Fibroblast of mammary gland (primary cell): ENCODE data around the gene C6orf136.

ENCODE experiments used
- DNase-seq: peaks from one replicate; pipeline ENCODE4 v3.0.0-alpha.2; 2010; ENCODE audit warnings: low read depth
- H3K4me3 ChIP-seq: 2 replicates; pipeline ENCODE4 v1.5.1; 2011; ENCODE audit warnings: low read depth, mild to moderate bottlenecking, low read length, moderate library complexity; ENCODE audit not compliant: control insufficient read depth
- TF ChIP-seq, protein P1 (sequence below): conservative IDR thresholded peaks from 2 replicates; pipeline ENCODE4 v1.5.1; 2011; ENCODE audit warnings: low read depth, low read length, inconsistent platforms; ENCODE audit not compliant: control insufficient read depth, insufficient read depth

Gene C6orf136

GRCh38 chr6:30678964-30679726 lies 32.2 kb downstream of the C6orf136 start:
- DNase-seq = peak; percentile 78
- TF ChIP-seq, protein P1, sequence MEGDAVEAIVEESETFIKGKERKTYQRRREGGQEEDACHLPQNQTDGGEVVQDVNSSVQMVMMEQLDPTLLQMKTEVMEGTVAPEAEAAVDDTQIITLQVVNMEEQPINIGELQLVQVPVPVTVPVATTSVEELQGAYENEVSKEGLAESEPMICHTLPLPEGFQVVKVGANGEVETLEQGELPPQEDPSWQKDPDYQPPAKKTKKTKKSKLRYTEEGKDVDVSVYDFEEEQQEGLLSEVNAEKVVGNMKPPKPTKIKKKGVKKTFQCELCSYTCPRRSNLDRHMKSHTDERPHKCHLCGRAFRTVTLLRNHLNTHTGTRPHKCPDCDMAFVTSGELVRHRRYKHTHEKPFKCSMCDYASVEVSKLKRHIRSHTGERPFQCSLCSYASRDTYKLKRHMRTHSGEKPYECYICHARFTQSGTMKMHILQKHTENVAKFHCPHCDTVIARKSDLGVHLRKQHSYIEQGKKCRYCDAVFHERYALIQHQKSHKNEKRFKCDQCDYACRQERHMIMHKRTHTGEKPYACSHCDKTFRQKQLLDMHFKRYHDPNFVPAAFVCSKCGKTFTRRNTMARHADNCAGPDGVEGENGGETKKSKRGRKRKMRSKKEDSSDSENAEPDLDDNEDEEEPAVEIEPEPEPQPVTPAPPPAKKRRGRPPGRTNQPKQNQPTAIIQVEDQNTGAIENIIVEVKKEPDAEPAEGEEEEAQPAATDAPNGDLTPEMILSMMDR = peak; percentile 84
- H3K4me3 ChIP-seq = peak overlapping the region; percentile 21

DNA sequence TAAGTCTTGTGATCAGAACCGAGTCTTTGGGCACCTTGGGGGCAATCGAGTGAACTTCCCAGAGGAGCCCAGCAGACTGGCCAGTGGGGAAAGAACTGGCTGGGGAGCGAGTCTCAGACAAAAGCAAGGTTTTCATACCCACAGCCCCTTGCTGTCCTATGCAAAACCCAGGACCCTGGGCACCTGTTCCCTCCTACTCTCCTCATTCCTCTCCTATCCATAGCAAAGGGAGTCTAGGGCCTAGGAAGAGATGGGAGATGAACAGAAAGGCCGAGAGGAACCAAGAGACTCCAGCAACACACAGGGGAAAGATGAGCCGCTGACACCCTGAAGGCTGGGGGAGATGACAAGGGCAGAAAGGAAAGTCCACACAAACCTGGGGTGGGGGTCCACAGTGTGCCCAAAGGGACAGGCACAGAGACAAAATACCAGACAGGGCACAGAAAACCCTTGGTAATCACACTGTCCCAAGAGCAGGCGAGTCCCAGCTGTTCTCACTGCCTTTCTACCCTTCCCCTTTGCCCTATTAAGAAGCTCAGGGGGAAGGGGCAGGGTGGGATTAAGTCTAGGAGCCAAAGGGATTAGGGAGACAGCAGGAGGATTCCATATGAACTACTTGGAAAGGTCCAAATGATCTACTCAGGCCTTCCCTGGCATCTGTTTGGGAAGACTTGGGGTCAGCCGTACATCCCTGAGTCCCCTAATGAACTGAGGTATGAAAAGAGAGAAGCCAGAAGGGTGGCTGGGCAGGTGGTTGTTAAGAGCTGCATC lies 33.0 kb downstream of the C6orf136 start:
- TF ChIP-seq, protein P1 = no peak
- peak overlapping the region; percentile 20 for H3K4me3 ChIP-seq
- no peak for DNase-seq

GRCh38 chr6:30681766-30682142 lies 34.8 kb downstream of the C6orf136 start:
- peak overlapping the region; percentile 92 for H3K4me3 ChIP-seq
- no peak for DNase-seq
- TF ChIP-seq, protein P1 = no peak

- TF ChIP-seq, protein P1 = no peak
- H3K4me3 ChIP-seq = peak overlapping the region; percentile 92
These were observed 35.5 kb downstream of the C6orf136 start for GRCh38 chr6:30682143-30683117.

GRCh38 chr6:30683183-30683979 lies 36.4 kb downstream of the C6orf136 start:
- peak overlapping the region; percentile 92 for H3K4me3 ChIP-seq
- TF ChIP-seq, protein P1 = no peak
- no peak for DNase-seq

More at GRCh38 chr6:30682143-30683117, 35.5 kb downstream of the C6orf136 start:
- peak; percentile 89 for DNase-seq

GRCh38 chr6:30683980-30684338 lies 37.0 kb downstream of the C6orf136 start:
- no peak for DNase-seq

More at GRCh38 chr6:30683980-30684338, 37.0 kb downstream of the C6orf136 start:
- TF ChIP-seq, protein P1 = no peak
- peak overlapping the region; percentile 92 for H3K4me3 ChIP-seq
